Neural crest cell (in vitro differentiated cells): Measurements from ENCODE around the gene FRAS1. TPM values are rescaled to one million over a fixed set of nuclear protein-coding genes. Genes with fewer than 3 reads are reported as not detected.

Experiments used
- DNase-seq: peaks from one replicate; pipeline ENCODE4 v3.0.0; 2021; ENCODE audit warnings: low read depth, mixed read lengths, low spot score
- H3K27ac Mint-ChIP-seq: one replicate; pipeline ENCODE4 v1.8.0; 2021; ENCODE audit warnings: mild to moderate bottlenecking, mixed read lengths; ENCODE audit not compliant: unreplicated experiment
- H3K27me3 Mint-ChIP-seq: 2 replicates; pipeline ENCODE4 v1.8.0; 2021; ENCODE audit warnings: low read depth, mild to moderate bottlenecking, mixed read lengths
- H3K36me3 Mint-ChIP-seq: 2 replicates; pipeline ENCODE4 v1.8.0; 2021; ENCODE audit warnings: low read depth, mild to moderate bottlenecking, mixed read lengths
- H3K4me1 Mint-ChIP-seq: 2 replicates; pipeline ENCODE4 v1.8.0; 2021; ENCODE audit warnings: mixed read lengths
- H3K4me3 Mint-ChIP-seq: one replicate; pipeline ENCODE4 v1.8.0; 2021; ENCODE audit warnings: mild to moderate bottlenecking, mixed read lengths
- H3K9me3 Mint-ChIP-seq: 2 replicates; pipeline ENCODE4 v1.8.0; 2021; ENCODE audit warnings: mixed read lengths
- total RNA-seq: library from RNA; stranded (reverse); gene quantifications from 2 replicates; pipeline ENCODE4 v1.2.1, GENCODE V29; 2021
- TF ChIP-seq, protein P1 (sequence below): fragments of 200-600 bp; sonication (generic); conservative IDR thresholded peaks from 2 replicates; pipeline ENCODE4 v1.5.0; 2021; ENCODE audit warnings: antibody characterized with exemption, mild to moderate bottlenecking

The FRAS1 gene
- total RNA-seq, 1 donor from 2014 or later: 8.4 TPM

DNA sequence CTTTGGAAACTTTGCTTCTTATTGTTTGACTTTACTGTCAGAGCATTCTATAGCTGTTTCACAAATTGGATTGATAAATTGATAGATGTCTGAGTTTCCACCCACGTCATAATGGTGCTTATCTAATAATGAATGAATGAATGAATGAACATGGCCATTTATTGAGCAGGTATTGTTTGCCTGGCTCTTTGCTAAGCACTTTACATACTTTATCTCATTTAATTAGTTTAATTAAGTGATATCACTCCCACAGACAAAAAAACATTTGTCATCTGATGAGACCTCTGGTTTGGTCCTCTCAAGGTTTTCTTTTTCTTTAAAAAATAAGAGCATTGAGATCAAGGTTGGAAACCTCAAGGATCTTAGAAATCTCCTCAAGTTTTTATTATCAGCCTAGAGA is 2.8 kb downstream of the FRAS1 start:
- H3K36me3 Mint-ChIP-seq: no peaks in the 10 kb centered on the region
- peaks cover 31% of the 10 kb centered on the region for H3K27me3 Mint-ChIP-seq
- peak overlapping the region; percentile 91 for H3K4me3 Mint-ChIP-seq
- no peak overlapping the region for H3K27ac Mint-ChIP-seq
- peaks cover 31% of the 10 kb centered on the region for H3K4me1 Mint-ChIP-seq
- no peaks in the 10 kb centered on the region for H3K9me3 Mint-ChIP-seq
- no peak for DNase-seq
- TF ChIP-seq, protein P1, sequence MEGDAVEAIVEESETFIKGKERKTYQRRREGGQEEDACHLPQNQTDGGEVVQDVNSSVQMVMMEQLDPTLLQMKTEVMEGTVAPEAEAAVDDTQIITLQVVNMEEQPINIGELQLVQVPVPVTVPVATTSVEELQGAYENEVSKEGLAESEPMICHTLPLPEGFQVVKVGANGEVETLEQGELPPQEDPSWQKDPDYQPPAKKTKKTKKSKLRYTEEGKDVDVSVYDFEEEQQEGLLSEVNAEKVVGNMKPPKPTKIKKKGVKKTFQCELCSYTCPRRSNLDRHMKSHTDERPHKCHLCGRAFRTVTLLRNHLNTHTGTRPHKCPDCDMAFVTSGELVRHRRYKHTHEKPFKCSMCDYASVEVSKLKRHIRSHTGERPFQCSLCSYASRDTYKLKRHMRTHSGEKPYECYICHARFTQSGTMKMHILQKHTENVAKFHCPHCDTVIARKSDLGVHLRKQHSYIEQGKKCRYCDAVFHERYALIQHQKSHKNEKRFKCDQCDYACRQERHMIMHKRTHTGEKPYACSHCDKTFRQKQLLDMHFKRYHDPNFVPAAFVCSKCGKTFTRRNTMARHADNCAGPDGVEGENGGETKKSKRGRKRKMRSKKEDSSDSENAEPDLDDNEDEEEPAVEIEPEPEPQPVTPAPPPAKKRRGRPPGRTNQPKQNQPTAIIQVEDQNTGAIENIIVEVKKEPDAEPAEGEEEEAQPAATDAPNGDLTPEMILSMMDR: no peak

DNA sequence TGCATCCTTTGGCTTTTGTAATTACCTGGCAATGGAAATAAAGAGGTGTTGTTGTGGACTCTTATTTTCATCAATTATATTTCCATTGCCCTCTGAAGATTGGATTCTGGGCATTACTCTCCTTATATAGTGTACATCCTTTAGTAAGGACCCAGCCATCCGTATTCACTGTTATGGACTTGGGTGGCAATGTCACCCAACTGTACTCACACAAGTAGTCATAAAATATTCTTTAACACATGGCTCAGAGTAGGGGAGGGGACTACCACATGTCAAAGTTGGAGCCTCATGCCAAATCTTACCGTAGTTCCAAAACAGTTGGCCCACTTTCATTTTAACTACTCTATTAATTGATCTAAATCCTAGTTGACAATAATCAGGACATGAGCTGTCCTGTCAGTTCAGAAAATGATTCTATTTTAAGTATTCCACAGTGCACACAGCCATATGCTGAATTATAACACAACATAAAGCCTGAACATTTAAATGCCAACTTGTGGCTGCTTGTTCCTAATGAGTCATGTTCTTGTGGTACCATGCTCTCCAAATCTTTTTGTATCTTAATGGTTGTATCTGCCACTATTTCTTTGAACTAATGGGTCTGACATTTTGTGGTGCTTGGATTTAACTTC is 4.9 kb downstream of the FRAS1 start:
- H3K27ac Mint-ChIP-seq: no peak overlapping the region
- H3K27me3 Mint-ChIP-seq: peaks cover 21% of the 10 kb centered on the region
- peaks cover 19% of the 10 kb centered on the region for H3K4me1 Mint-ChIP-seq
- no peaks in the 10 kb centered on the region for H3K9me3 Mint-ChIP-seq
- DNase-seq: no peak
- TF ChIP-seq, protein P1: no peak
- no peaks in the 10 kb centered on the region for H3K36me3 Mint-ChIP-seq
- no peak overlapping the region for H3K4me3 Mint-ChIP-seq

DNA sequence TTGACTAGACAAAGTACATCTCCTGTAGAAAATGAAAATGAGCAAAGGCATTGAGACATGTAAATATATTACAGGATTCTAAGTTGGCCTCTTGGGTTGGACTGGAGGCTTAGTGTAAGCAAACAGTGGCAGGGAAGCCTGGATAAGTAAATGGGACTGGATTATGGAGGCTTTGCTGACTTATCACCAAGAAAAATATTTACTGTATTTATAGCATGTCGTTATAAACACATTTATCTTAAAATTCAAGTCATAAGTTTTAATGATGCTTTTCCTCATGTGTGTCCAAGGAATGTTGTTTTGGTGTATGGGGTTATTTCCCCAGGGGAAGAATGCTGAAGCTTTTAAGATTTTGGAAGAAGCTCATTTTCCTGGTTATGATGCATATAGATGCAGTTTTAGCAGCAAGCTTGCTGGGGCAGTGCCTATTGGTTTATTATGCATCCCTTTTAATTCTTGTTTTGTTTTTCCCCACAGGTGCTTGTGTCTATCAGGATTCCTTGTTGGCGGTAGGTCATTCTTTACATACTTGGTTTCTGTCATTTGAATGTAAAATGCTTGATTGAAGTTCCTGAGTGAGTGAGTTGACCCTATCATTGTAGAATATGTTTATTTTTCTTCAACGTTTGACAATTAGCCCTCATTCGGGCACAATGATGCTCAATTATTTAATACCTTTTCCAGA is 8.5 kb downstream of the FRAS1 start:
- H3K4me1 Mint-ChIP-seq: no peaks in the 10 kb centered on the region
- TF ChIP-seq, protein P1: no peak
- H3K27ac Mint-ChIP-seq: no peak overlapping the region
- no peak overlapping the region for H3K4me3 Mint-ChIP-seq
- peaks cover 2% of the 10 kb centered on the region for H3K27me3 Mint-ChIP-seq
- H3K9me3 Mint-ChIP-seq: peaks cover 4% of the 10 kb centered on the region
- DNase-seq: no peak
- H3K36me3 Mint-ChIP-seq: no peaks in the 10 kb centered on the region

DNA sequence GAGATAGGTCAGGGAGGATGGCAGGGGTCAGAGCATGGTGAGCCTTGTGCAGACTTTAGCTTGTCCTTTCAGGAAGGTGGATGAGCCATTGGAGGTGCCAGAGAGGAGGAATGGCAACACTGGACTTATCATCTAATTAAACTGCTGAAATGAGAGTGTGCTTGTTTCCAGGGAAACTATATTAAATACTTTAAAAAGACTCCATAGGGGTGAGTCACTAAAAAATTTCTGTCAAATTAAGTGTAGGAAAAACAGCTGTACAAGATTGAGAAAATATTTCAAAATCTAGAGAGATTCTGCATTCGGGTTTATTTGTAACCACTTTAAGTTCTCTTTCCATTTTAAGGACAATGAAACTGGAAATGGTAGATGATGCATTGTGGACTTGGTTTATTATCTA is 11.4 kb downstream of the FRAS1 start:
- H3K4me3 Mint-ChIP-seq: no peak overlapping the region
- no peaks in the 10 kb centered on the region for H3K27me3 Mint-ChIP-seq
- H3K27ac Mint-ChIP-seq: no peak overlapping the region
- no peak for DNase-seq
- peaks cover under 1% of the 10 kb centered on the region for H3K4me1 Mint-ChIP-seq
- H3K36me3 Mint-ChIP-seq: no peaks in the 10 kb centered on the region
- H3K9me3 Mint-ChIP-seq: peaks cover 4% of the 10 kb centered on the region
- TF ChIP-seq, protein P1: no peak

DNA sequence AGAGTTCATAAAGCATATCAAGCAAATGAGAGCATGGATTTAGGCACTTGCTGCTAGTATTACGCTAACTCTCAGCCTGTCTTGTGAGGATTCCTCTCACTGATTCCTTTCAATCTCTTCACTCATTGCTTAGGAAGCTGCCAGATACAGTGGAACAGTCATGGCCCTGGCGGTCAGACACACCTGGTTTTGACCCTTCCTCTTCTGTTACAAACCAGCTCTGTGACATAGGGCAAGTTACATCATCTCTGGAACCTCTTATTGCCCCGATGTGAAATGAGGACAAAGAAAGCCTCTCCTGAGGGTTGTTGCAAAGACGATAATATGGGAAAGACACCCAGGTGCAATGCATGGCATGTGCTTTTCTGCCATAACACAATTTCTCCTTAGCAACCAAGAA is 12.2 kb downstream of the FRAS1 start:
- H3K27me3 Mint-ChIP-seq: no peaks in the 10 kb centered on the region
- no peak for DNase-seq
- no peaks in the 10 kb centered on the region for H3K36me3 Mint-ChIP-seq
- peak overlapping the region; percentile 36 for H3K27ac Mint-ChIP-seq
- peaks cover 9% of the 10 kb centered on the region for H3K4me1 Mint-ChIP-seq
- H3K9me3 Mint-ChIP-seq: peaks cover 4% of the 10 kb centered on the region
- no peak overlapping the region for H3K4me3 Mint-ChIP-seq
- TF ChIP-seq, protein P1: no peak
